DOHH2 (cell line): Measurements from ENCODE around the gene NOL3.

ENCODE experiments used
- H3F3A ChIP-seq: fragments of 200-600 bp; sonication (generic), shearing (Covaris generic); 2 replicates; pipeline ENCODE4 v1.6.0; 2016; ENCODE audit warnings: antibody characterized with exemption, mild to moderate bottlenecking; ENCODE audit not compliant: control insufficient read depth, insufficient read depth
- H3K27ac ChIP-seq: fragments of 200-600 bp; sonication (generic); 2 replicates; pipeline ENCODE4 v1.5.1; 2014; ENCODE audit warnings: low read depth, mild to moderate bottlenecking, low read length, moderate library complexity
- H3K27me3 ChIP-seq: fragments of 200-600 bp; sonication (generic); 2 replicates; pipeline ENCODE4 v1.6.1; 2014; ENCODE audit warnings: mild to moderate bottlenecking, low read length, mixed read lengths; ENCODE audit not compliant: control insufficient read depth
- H3K36me3 ChIP-seq: fragments of 200-600 bp; sonication (generic); 2 replicates; pipeline ENCODE4 v1.6.1; 2014; ENCODE audit warnings: mild to moderate bottlenecking, low read length, moderate library complexity, mixed read lengths; ENCODE audit not compliant: control insufficient read depth
- H3K4me1 ChIP-seq: fragments of 200-600 bp; sonication (generic); 2 replicates; pipeline ENCODE4 v1.6.1; 2014; ENCODE audit warnings: mild to moderate bottlenecking, low read length, mixed read lengths; ENCODE audit not compliant: control insufficient read depth
- H3K4me2 ChIP-seq: fragments of 200-600 bp; sonication (generic); 2 replicates; pipeline ENCODE4 v1.6.0; 2014; ENCODE audit warnings: mild to moderate bottlenecking, low read length, moderate library complexity
- H3K4me3 ChIP-seq: fragments of 200-600 bp; sonication (generic); 2 replicates; pipeline ENCODE4 v1.5.1; 2014; ENCODE audit warnings: mild to moderate bottlenecking, low read length, mixed read lengths
- H3K79me2 ChIP-seq: fragments of 200-600 bp; sonication (generic); 2 replicates; pipeline ENCODE4 v1.6.1; 2014; ENCODE audit warnings: mild to moderate bottlenecking, low read length, mixed read lengths; ENCODE audit not compliant: control insufficient read depth
- H3K9me2 ChIP-seq: fragments of 200-600 bp; sonication (generic); replicated peaks from 2 replicates; pipeline ENCODE4 v1.6.1; 2014; ENCODE audit warnings: mild to moderate bottlenecking, low read length, mixed read lengths; ENCODE audit not compliant: control insufficient read depth
- H3K9me3 ChIP-seq: fragments of 200-600 bp; sonication (generic); 2 replicates; pipeline ENCODE4 v1.6.1; 2014; ENCODE audit warnings: antibody characterized with exemption, low read length, mixed read lengths; ENCODE audit not compliant: control insufficient read depth, insufficient read depth
- H4K20me1 ChIP-seq: fragments of 200-600 bp; sonication (generic); 2 replicates; pipeline ENCODE4 v1.6.0; 2014; ENCODE audit warnings: low read depth, mild to moderate bottlenecking, antibody characterized with exemption, low read length, moderate library complexity; ENCODE audit not compliant: control insufficient read depth, insufficient read depth
- EZH2phosphoT487 ChIP-seq: fragments of 200-600 bp; sonication (generic); IDR thresholded peaks from 2 replicates; pipeline ENCODE4 v1.6.1; 2017; ENCODE audit warnings: borderline replicate concordance, mild to moderate bottlenecking, antibody characterized with exemption, low read length, moderate library complexity, mixed read lengths
- TF ChIP-seq, protein P1 (sequence below): fragments of 200-600 bp; sonication (generic); IDR thresholded peaks from one replicate; pipeline ENCODE4 v1.5.1; 2014; ENCODE audit warnings: antibody characterized with exemption, mild to moderate bottlenecking, low read depth, low read length; ENCODE audit not compliant: poor library complexity, severe bottlenecking

The NOL3 gene

GRCh38 chr16:67196881-67197280, 26.5 kb downstream of the NOL3 start:
- no peak overlapping the region for H3K27ac ChIP-seq
- no peak overlapping the region for H3K4me3 ChIP-seq
- H3K9me2 ChIP-seq, result no peaks in the 10 kb centered on the region
- no peak overlapping the region for H3K4me2 ChIP-seq
- no peaks in the 10 kb centered on the region for H3F3A ChIP-seq
- H3K79me2 ChIP-seq, result peaks cover 35% of the 10 kb centered on the region
- no peaks in the 10 kb centered on the region for H3K27me3 ChIP-seq
- no peak for TF ChIP-seq EZH2phosphoT487
- TF ChIP-seq, protein P1, sequence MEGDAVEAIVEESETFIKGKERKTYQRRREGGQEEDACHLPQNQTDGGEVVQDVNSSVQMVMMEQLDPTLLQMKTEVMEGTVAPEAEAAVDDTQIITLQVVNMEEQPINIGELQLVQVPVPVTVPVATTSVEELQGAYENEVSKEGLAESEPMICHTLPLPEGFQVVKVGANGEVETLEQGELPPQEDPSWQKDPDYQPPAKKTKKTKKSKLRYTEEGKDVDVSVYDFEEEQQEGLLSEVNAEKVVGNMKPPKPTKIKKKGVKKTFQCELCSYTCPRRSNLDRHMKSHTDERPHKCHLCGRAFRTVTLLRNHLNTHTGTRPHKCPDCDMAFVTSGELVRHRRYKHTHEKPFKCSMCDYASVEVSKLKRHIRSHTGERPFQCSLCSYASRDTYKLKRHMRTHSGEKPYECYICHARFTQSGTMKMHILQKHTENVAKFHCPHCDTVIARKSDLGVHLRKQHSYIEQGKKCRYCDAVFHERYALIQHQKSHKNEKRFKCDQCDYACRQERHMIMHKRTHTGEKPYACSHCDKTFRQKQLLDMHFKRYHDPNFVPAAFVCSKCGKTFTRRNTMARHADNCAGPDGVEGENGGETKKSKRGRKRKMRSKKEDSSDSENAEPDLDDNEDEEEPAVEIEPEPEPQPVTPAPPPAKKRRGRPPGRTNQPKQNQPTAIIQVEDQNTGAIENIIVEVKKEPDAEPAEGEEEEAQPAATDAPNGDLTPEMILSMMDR, result no peak
- no peaks in the 10 kb centered on the region for H3K9me3 ChIP-seq
- peaks cover 9% of the 10 kb centered on the region for H3K4me1 ChIP-seq
- H4K20me1 ChIP-seq, result peaks cover 3% of the 10 kb centered on the region
- H3K36me3 ChIP-seq, result peaks cover 88% of the 10 kb centered on the region

- no peak for TF ChIP-seq EZH2phosphoT487
- TF ChIP-seq, protein P1, result no peak
- no peak overlapping the region for H3K4me3 ChIP-seq
- H3K27me3 ChIP-seq, result no peaks in the 10 kb centered on the region
- no peaks in the 10 kb centered on the region for H3F3A ChIP-seq
- H3K4me2 ChIP-seq, result no peak overlapping the region
- no peak overlapping the region for H3K27ac ChIP-seq
- peaks cover 3% of the 10 kb centered on the region for H4K20me1 ChIP-seq
- H3K4me1 ChIP-seq, result peaks cover 9% of the 10 kb centered on the region
- no peaks in the 10 kb centered on the region for H3K9me3 ChIP-seq
- peaks cover 27% of the 10 kb centered on the region for H3K79me2 ChIP-seq
- H3K9me2 ChIP-seq, result no peaks in the 10 kb centered on the region
- H3K36me3 ChIP-seq, result peaks cover 90% of the 10 kb centered on the region
These were observed 27.4 kb downstream of the NOL3 start for GRCh38 chr16:67197704-67198103.

DNA sequence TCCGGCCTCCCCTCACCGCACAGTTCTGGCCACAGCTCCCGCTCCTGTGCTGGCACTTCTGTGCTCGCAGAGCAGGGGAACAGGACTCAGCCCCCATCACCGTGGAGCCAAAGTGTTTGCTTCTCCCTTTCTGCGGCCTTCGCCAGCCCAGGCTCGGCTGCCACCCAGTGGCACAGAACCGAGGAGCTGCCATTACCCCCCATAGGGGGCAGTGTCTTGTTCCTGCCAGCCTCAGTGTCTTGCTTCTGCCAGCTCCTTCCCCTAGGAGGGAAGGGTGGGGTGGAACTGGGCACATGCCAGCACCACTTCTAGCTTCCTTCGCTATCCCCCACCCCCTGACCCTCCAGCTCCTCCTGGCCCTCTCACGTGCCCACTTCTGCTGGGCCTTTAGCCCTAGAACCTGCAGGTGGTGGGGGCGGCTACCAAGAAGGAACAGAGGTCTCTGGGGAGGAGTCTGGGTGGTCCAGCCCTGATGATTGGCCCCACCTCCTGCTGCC, 27.9 kb downstream of the NOL3 start:
- no peak overlapping the region for H3K4me2 ChIP-seq
- H4K20me1 ChIP-seq, result peaks cover 3% of the 10 kb centered on the region; the same call in 1 of the 2 replicates
- no peak overlapping the region for H3K4me3 ChIP-seq
- H3K4me1 ChIP-seq, result peaks cover 6% of the 10 kb centered on the region
- H3K9me2 ChIP-seq, result no peaks in the 10 kb centered on the region
- TF ChIP-seq, protein P1, result peak; percentile 80
- TF ChIP-seq EZH2phosphoT487, result no peak
- no peaks in the 10 kb centered on the region for H3K27me3 ChIP-seq
- no peaks in the 10 kb centered on the region for H3K9me3 ChIP-seq
- H3F3A ChIP-seq, result no peaks in the 10 kb centered on the region
- no peak overlapping the region for H3K27ac ChIP-seq
- peaks cover 90% of the 10 kb centered on the region for H3K36me3 ChIP-seq
- H3K79me2 ChIP-seq, result peaks cover 21% of the 10 kb centered on the region
